GM21737 (cell line): ENCODE measurements around the gene TMEM135.
"Not testable (repeated sequence)": the region's sequence is repeated elsewhere in the genome, so short reads cannot be mapped to it uniquely, and the experiment has no call there.

ENCODE experiments used
- ATAC-seq: cut with Tn5 transposase; IDR thresholded peaks from one replicate; pipeline ENCODE4 v1.9.1; 2021; ENCODE audit warnings: mild to moderate bottlenecking, moderate library complexity; ENCODE audit not compliant: unreplicated experiment

Gene TMEM135

GRCh38 chr11:87020336-87020735 lies 17.4 kb upstream of the TMEM135 start:
- no peak for ATAC-seq

DNA sequence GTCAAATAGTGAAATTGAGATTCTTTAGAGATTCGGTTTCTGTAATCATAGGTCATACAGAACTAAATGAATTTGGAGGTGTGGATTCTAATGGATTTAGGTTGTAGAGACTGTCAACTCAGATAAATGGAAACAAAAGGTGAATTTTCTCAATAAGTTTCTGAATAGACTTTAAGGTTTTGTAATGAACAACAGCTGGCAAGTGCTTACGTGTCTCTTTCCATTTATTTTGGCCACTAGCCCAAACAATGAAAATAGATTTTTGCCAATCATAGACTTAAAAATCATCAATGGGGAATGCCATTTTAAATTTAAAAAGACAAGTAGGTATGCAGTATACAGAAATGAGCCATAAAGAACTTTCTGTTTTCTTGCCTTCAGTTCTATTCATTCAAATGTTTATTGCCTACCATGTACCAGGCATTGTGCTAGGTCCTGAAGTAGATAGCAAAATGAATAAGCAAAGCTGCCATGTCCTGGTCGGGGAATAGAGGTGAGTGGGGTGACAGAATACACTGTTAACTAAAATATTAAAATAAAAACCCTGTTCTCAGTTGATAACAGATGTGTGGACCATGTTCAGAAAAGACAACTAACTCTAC lies 16.9 kb upstream of the TMEM135 start:
- ATAC-seq, result no peak

- no peak for ATAC-seq
Observed at GRCh38 chr11:87022254-87022653, 15.5 kb upstream of the TMEM135 start.

DNA sequence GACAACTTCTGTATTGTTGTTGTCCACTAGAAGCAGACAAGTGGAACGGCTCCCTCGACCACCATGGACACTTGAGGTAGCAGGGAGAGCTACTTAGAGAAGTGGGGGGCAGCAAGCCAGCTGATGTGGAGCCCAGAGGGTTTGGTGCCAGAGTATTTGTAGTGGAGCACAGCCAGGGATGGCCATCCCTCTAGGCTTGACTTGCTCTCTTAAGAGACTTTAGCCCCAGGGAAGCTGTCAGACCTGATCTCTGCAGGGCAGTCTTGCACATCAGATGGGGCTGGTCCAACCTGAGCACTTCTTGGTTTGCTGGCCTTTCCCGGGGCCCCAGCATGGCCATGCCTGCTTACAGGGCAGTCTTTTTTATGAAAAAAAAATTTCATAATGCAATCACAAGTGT lies 15.0 kb upstream of the TMEM135 start:
- no peak for ATAC-seq

DNA sequence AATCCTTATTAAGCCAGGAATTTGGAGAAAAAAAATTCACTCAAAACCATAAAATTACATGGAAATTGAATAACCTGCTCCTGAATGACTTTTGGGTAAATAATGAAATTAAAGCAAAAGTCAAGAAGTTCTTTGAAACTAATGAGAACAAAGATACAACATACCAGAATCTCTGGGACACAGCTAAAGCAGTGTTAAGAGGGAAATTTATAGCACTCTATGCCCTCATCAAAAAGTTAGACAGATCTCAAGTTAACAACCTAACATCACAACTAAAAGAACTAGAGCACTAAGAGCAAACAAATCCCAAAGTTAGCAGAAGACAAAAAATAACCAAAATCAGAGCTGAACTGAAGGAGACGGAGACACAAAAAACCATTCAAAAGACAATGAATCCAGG lies 11.3 kb upstream of the TMEM135 start:
- ATAC-seq, result not testable (repeated sequence)

DNA sequence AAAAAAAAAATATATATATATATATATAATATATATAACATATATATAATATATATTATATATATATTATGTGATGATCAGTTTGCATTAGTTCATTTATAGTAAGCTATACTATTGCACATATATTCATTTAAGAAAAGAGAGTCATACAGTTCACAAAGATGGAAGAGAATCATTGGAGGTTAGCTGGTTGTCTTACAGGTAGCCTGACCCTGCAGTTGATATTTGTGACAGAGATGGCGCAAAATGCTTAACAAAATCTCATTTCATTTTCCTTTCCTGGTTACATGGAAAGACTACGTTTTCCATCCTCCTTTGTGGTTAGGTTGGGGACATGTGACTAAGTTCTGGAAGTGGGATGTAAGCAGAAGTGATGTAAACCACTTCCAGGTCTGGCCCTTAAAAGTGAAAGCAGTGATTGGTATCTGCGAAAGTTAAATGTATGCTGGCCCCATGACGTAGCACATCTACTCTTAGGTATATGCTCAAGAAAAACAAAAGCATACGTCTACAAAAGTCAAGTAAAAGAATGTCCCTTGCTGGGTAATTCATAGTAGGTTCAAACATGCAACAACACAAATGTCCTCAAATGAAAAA lies 7.2 kb upstream of the TMEM135 start:
- no peak for ATAC-seq

- no peak for ATAC-seq
Observed at GRCh38 chr11:87031433-87032170, 6.1 kb upstream of the TMEM135 start.

DNA sequence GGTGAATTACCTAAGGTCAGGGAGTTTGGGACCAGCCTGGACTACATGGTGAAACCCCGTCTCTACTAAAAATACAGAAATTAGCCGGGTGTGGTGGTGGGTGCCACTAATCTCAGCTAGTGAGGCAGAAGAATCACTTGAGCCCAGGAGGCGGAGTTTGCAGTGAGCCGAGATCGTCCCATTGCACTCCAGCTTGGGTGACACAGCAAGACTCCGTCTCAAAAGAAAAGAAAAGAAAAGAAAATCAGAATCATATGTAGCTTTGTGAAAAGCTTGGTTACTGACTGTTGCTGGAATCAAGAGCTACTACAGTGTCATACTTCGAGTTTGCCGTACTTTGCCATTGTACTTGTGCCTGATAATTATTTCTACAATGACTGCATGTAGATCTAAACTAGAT lies 4.2 kb upstream of the TMEM135 start:
- no peak for ATAC-seq

DNA sequence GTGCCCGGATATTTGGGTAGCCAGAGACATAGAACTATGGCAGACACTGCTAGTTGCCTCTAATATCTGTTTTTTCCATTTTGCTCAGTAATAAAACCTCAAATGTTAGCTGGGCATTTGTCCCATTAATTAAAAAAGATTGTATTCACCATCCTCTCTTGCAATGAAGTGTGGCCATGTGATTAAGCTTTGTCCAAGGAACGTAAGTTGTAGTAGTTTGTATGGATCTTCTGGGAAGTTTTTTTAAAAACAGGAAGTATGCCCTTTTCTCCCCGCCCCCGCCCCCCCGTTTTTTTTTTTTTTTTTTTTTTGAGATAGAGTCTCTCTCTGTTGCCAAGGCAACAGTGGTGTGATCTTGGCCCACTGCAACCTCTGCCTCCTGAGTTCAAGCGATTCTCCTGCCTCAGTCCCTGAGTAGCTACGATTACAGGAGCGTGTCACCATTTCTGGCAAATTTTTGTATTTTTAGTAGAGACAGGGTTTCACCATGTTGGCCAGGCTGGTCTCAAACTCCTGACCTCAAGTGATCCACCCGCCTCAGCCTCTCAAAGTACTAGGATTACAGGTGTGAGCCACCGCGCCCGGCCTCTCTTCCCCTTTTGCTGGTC lies 1.7 kb upstream of the TMEM135 start:
- ATAC-seq, result no peak

DNA sequence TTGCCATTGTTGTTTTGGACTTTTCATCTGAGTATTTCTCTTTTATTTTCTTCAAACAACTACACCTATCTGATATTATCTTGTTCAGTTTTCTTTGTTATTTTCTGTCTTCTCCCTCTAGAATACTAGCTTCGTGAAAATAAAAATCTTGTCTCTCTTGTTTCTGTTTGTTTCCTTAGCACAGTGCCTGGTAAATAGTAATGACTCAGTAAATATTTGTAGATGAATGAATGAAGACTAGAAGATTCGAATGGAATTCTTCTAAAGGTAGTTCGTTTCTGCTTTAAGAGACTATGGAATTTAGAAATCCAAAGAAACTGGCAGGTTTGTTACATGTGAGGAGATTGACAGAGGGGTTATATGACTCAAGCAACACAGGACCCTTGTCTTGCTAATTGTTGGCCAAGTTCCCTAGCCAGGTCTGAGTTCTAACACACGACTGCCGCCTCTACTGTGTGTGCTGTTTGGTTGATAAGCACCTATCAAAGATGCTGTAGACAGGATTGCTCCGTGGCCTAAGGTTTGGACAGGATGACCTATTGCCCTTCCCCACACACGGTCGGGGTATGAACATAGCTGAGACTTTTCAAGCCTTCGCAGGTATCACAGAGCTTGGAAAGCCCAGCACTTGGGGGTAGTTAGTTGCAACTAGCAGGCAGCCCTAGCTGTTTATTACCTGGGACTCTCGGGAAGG lies 831 bp upstream of the TMEM135 start:
- ATAC-seq, result no peak

DNA sequence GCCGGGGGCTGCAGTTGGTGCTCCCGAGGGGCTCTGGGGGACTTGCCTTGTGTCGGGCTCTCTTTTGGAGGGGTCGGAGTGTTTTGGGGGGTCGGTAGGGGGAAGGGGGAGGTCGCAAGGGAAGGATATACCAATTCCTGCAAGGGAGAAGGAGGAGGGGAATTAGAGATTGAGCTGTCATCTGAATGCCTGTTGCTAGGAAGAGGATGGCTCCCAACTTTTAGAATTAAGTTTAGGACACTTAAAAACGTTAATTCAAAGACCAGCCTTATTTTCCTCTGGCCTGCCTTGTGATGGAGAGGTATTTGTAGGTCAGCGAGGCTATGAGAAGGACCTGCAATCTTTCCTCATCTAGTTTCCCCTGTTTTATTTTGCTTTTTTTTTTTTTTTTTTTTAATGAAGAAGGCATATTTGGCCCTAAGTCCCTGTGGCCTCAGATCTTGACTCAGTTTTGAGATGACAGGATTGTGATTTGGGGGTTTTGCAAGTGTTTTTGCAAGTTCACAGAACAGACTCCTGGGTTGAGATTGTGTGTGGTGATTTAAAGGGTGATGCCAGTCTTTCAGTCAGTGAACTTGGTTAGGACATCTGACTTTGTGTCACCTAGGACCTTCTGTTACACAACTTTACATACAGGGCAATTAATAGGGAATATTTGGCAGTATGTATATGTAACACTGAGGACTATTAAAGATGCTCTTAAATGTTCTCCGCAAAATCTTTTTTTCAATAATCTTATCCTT lies 672 bp downstream of the TMEM135 start:
- ATAC-seq, result no peak

- ATAC-seq, result no peak
Observed at GRCh38 chr11:87039371-87039770, 1.6 kb downstream of the TMEM135 start.

GRCh38 chr11:87043894-87044293 lies 6.2 kb downstream of the TMEM135 start:
- ATAC-seq, result no peak

GRCh38 chr11:87046824-87047223 lies 9.1 kb downstream of the TMEM135 start:
- no peak for ATAC-seq

DNA sequence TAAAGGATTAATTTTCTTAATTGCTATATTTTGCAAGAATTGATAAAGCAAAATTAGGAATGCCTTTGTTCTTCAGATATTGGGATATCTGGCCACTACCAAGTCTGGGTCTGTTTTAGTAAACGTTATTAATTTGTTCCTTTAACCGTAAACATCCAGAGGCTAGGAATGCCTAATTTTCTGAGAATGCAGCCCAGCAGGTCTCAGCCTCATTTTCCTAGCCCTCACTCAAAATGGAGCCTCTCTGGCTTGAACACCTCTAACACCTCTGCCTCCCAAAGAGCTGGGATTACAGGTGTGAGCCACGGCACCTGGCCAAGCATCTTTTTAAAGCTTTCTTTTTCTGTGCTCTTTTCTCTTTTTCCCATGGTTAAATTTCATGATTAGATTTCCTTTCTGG lies 18.4 kb downstream of the TMEM135 start:
- ATAC-seq, result no peak

DNA sequence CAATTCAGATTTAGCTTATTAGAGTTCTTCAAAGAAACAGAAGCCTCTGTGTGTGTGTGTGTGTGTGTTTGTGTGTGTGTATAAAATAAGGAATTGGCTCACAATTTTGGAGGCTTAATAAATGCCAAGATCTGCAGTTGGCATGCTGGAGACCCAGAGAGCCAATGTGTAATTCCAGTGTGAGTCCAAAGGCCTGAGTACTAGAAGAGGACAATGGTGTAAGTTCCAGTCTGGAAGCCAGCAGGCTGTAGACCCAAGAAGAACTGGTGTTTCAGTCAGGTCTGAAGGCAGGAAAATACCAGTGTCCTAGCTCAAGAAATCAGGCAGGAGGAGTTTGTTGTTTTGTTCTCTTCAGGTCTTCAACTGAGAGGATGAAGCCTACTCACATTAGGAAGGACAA lies 20.0 kb downstream of the TMEM135 start:
- no peak for ATAC-seq

- no peak for ATAC-seq
Observed at GRCh38 chr11:87059596-87060390, 22.1 kb downstream of the TMEM135 start.

DNA sequence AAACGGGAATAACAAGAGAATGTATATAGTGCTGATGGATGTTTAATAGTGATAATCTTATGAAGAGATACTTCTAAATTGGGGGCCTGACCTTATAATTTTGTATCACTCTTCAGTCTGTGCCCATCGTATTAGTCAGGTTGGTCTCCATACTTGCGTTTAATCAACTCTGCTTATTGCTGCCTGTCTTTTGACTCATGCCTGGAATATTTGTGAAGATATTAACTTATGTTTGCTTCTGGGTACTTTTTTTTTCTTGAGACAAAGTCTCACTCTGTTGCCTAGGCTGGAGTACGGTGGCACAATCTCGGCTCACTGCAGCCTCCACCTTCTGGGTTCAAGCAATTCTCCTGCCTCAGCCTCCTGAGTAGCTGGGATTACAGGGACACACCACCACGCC lies 24.0 kb downstream of the TMEM135 start:
- no peak for ATAC-seq

- ATAC-seq, result no peak
Observed at GRCh38 chr11:87063982-87064381, 26.2 kb downstream of the TMEM135 start.

- no peak for ATAC-seq
Observed at GRCh38 chr11:87072787-87073186, 35.1 kb downstream of the TMEM135 start.
